GM19035 (cell line): ENCODE measurements around the gene CAPN9.
"Not testable (repeated sequence)": the region's sequence is repeated elsewhere in the genome, so short reads cannot be mapped to it uniquely, and the experiment has no call there.

Experiments
- ATAC-seq: cut with Tn5 transposase; IDR thresholded peaks from one replicate; pipeline ENCODE4 v1.9.1; 2021; ENCODE audit not compliant: unreplicated experiment

The CAPN9 gene

GRCh38 chr1:230747127-230747730 is at the start of gene CAPN9:
Gene CAPN9, plus strand, starts transcription at chr1:230747388. Its CDS starts 109 bp downstream, at chr1:230747497.
- no peak for ATAC-seq

GRCh38 chr1:230698130-230698529 is 49.1 kb upstream of the CAPN9 start:
- no peak for ATAC-seq

- ATAC-seq: not testable (repeated sequence)
These were observed 48.2 kb upstream of the CAPN9 start for GRCh38 chr1:230698964-230699363.

GRCh38 chr1:230699716-230700115 is 47.5 kb upstream of the CAPN9 start:
- ATAC-seq: no peak

- no peak for ATAC-seq
These were observed 47.1 kb upstream of the CAPN9 start for GRCh38 chr1:230700132-230700531.

GRCh38 chr1:230701434-230701833 is 45.8 kb upstream of the CAPN9 start:
- no peak for ATAC-seq

GRCh38 chr1:230701895-230702768 is 45.1 kb upstream of the CAPN9 start:
- no peak for ATAC-seq

GRCh38 chr1:230702934-230703678 is 44.1 kb upstream of the CAPN9 start:
- ATAC-seq: no peak

GRCh38 chr1:230703679-230704385 is 43.4 kb upstream of the CAPN9 start:
- ATAC-seq: no peak

GRCh38 chr1:230704830-230705229 is 42.4 kb upstream of the CAPN9 start:
- ATAC-seq: no peak

GRCh38 chr1:230705289-230706019 is 41.7 kb upstream of the CAPN9 start:
- ATAC-seq: no peak

GRCh38 chr1:230706020-230706699 is 41.0 kb upstream of the CAPN9 start:
- no peak for ATAC-seq

GRCh38 chr1:230706887-230707731 is 40.1 kb upstream of the CAPN9 start:
- no peak for ATAC-seq

GRCh38 chr1:230707732-230708630 is 39.2 kb upstream of the CAPN9 start:
- ATAC-seq: no peak

- ATAC-seq: no peak
These were observed 38.3 kb upstream of the CAPN9 start for GRCh38 chr1:230708631-230709580.

GRCh38 chr1:230709619-230710542 is 37.3 kb upstream of the CAPN9 start:
- no peak for ATAC-seq
